ENCODE results near the gene STK33. TPM values are rescaled to one million over a fixed set of nuclear protein-coding genes. Genes with fewer than 3 reads are reported as not detected.

The STK33 gene
- total RNA-seq, 1 experiment from 2014 or later: 0.40 TPM

GRCh38 chr11:8426076-8426475 lies 168.0 kb downstream of the STK33 start:
- DNase-seq (ENCODE audit: low read depth): no peak

DNA sequence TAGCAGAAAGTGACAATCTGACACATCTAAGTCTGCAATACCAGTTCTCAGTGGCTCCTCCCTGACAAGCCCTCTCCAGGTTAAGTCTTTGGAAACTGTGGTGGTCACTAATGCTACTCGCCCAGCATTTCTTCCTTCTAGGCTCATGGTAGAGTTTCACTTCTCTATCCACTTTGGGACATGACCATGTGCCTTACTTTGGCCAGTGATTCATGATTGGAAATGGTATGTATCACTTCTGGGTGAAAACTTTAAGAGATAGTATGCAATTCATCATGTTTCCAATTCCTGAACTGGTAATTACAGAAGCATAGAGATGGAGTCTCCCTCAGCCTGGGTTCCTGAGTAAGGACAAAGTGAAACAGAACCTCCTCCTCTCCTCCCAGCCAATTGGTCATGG lies 178.8 kb downstream of the STK33 start:
- no peak for DNase-seq (ENCODE audit: low read depth)

DNA sequence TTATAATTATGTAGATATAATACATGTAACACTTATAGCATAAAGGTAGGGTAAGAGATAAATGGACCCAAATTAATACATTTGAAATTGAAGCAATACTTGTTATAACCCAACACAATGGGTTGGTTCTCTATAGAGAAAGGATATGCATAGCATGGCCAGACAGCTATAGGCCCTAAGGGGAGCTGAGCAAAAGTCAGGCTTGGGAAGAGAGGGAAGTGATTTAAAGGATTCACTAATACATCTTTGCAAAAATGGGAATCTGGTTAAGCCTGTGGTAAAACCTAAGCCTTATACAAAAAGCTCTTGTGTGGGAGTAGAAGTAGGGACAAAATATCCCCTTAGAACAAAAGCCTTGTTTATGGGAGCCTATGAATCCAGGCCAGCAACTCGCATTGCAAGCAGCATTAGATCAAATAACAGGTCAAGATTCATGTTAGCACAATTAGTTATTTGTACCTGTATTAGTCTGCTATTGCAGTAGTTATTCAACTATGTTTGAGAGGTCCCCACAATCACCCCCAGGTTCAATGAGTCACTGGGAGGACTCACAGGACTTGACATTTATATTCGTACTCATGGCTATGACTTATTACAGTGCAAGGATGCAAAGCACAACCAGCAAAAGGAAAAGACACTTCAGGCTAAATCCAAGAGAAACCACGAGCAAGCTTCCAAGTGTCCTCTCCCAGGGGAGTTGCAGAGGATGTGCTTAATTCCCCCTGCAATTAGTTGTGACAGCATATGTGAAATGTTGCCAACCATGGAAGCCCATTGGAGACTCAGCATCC lies 185.7 kb downstream of the STK33 start:
- DNase-seq (ENCODE audit: low read depth): no peak

DNA sequence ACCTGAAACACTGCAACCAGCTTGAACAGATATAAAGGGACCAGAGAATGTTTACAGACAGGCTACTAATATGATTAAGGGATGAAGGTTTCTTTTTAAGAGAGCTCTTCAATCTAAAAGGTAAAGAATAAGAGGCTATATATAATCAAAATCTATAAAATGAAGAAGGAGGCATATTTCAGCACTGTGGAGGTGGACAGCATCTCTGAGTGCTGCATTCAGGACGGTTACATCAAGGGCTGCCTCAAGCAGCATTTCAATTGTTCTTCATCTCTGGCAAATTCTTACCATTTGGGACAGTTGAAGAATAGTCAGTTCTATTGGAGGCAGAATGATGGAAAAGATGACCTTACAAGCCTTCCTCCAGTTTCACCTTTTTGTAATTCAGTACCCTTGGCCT lies 190.7 kb downstream of the STK33 start:
- no peak for DNase-seq (ENCODE audit: low read depth)

DNA sequence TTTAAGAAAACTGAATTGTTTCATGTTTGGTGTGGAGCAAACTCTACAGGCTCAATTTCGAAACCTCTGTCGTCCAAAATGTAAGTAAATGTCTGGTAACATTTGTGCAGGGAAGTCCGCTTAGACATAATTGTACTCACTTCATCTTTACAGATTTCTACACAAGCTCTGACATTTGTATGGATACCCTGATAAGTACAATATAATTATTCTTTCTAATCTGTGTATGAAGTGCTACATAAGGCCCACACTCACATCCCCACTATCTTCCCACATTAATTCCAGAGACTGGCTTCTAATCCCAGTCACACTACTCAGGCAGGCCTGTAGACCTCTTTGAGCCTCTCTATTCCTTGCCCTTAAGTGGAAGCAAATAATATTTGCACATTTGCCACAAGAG lies 201.1 kb downstream of the STK33 start:
- DNase-seq (ENCODE audit: low read depth): no peak

GRCh38 chr11:8392166-8392565 lies 201.9 kb downstream of the STK33 start:
- no peak for DNase-seq (ENCODE audit: low read depth)

DNA sequence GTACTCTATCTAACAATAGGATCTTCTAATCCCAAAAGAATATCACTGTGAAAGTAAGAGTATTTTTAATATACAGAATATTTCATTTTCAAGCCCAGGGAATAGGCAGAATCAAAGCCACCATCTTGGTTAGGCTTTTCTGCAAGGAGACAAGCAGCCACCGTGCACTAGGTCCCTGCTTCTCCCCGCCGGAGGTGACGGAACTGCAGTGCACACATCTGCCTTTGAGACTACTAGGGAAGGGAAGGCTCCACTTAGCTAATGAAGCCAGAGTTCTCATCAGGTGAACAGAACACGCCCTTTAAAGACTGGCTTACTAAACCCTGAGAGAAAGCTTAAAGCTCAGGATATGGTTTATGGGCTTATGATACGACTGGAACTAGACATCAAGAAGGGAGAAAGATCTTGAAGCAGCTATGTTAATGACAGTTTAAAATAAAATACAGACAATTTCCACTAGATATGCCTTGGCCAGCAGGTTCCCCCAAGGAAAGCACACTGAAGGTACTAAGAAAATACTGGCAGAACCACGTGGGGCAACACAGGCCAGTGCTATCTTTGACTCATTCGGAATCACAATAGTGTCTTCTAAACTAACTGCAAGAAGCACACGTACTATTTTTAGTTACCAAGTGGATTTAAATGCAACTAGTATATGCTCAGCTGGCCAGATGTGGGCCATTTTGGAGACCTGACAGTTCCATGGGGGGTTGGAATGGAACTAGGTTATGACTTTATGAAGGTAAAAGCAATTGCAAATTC lies 203.0 kb downstream of the STK33 start:
- no peak for DNase-seq (ENCODE audit: low read depth)

DNA sequence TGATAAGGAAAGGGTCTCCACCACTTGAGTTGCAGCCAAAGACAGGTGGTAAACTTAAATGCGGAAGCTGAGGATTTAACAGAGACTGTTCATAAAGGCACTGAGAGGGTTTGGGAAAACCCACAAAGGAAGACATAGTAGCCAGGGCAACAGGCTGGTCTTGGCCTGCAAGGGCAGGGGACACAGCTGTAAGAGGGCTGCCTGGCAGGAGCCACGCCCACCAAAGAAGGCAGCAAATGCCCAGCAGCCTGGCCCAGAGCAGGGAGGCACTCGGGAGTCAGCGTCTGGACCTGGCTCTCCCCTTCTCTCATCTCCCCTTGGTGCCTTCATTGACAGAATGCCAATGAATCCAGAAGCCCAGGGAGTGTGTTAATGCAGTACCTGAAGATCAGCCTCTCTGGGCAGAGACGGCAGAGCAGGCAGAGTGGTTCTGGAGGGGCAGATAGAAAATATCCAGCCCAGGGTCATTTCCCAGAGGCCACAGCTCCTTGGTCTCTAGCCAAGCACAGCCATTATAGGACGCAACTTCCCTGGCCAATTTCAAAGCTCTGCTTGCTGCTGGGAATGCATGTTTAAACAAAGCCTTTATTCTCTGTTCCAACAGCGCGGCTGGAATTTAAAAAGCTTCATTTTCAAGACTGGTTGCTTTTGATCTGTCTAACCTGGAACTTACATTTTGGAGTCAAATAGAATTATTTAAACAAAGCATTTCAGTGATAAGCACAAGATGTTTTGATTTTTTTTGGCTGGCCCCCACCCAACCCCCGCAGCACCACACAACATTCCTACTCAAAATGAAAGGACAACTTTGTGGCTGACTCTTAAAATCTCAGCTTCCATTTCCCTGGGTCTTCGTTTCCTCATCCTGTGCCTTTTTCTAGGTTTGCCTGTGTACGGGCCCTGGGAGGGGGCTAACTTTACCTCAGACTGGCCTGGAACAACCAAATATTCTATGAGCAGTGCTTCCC lies 204.7 kb downstream of the STK33 start:
- DNase-seq (ENCODE audit: low read depth): peak; percentile 3

GRCh38 chr11:8387693-8388092 lies 206.3 kb downstream of the STK33 start:
- DNase-seq (ENCODE audit: low read depth): no peak

DNA sequence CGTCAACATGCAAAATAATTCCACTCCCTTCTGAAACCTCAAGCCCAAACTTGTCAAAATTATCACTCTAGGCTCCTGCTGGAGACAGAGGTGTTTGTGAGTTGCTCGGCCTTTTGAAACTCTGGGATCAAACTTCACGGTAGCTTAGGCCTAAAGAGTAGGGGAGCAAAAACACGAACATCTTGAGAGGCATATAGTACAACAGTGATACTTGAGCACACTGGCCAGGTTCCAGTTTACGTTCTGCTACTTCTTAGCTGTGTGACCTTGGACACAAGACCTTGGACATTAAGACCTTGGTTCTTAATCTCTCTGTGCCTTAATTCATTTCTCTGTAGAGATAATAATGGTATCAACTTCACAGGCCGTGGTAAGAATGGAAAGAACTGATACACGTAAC lies 206.9 kb downstream of the STK33 start:
- no peak for DNase-seq (ENCODE audit: low read depth)

- DNase-seq (ENCODE audit: low read depth): no peak
Measured at GRCh38 chr11:8386134-8386864, 207.7 kb downstream of the STK33 start.

- DNase-seq (ENCODE audit: low read depth): peak; percentile 52
Measured at GRCh38 chr11:8384199-8384821, 209.7 kb downstream of the STK33 start.

- DNase-seq (ENCODE audit: low read depth): no peak
Measured at GRCh38 chr11:8383627-8384026, 210.4 kb downstream of the STK33 start.

GRCh38 chr11:8383227-8383626 lies 210.8 kb downstream of the STK33 start:
- DNase-seq (ENCODE audit: low read depth): no peak

GRCh38 chr11:8382436-8383053 lies 211.5 kb downstream of the STK33 start:
- peak; percentile 41 for DNase-seq (ENCODE audit: low read depth)

DNA sequence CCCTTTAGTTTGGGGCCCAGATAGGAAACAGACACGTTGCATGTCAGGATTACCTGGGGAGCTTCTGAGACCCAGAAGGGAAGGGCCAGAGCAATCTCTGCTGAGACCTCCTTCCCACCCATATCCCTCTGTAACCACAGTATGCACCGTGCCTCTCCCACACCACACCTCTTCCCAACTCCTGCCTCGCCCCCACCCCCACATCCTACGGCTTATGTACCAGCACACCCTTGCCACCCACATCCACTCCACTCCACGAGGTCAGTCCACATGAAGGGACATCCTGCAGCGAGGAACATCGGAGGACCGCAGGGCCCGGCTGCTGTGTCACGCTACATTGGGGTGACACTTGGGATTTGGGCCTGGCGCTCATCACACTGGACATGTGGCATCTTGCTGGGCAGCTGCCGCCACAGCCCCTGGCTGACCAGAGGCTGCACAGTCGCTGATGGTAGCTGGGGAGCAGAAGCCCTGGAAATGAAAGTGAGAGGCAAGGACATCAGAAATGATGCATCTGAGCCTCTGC lies 212.1 kb downstream of the STK33 start:
- DNase-seq (ENCODE audit: low read depth): no peak

- DNase-seq (ENCODE audit: low read depth): no peak
Measured at GRCh38 chr11:8381343-8381742, 212.7 kb downstream of the STK33 start.

DNA sequence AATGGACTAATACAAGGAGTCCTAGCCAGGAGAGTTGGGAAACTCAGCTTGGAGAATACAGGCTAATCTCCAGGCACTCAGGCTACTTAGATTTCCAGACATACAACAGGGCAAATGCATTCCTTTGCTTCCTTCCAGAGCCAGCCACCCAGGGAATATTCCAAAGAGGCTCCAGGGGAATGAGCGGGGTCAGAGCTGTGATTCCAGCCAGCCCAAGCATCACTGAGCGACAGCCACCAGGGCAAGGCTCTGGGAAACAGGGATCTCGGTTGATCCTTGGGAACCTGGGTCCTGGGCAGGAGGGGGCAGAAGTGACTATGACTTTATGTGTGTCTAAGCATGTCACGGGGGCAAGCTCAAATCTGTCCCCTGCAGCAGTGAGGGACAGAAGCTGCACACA lies 218.1 kb downstream of the STK33 start:
- no peak for DNase-seq (ENCODE audit: low read depth)

GRCh38 chr11:8375460-8375859 lies 218.6 kb downstream of the STK33 start:
- DNase-seq (ENCODE audit: low read depth): no peak

GRCh38 chr11:8374716-8375115 lies 219.3 kb downstream of the STK33 start:
- no peak for DNase-seq (ENCODE audit: low read depth)
